Upper lobe of left lung (tissue), 6 donors: ENCODE results near the gene CWH43. TPM values are rescaled to one million over a fixed set of nuclear protein-coding genes. Genes with fewer than 3 reads are reported as not detected.
"Not testable (repeated sequence)": the region's sequence is repeated elsewhere in the genome, so short reads cannot be mapped to it uniquely, and the experiment has no call there.

ENCODE experiments used
- ATAC-seq, 2 donors: fragments of 200-7000 bp; cut with Tn5 transposase; one replicate each; pipeline ENCODE4 v1.9.1; 2022; ENCODE audit warnings: mild to moderate bottlenecking in 2 of 2, moderate library complexity in 2 of 2; ENCODE audit not compliant: low FRiP score in 2 of 2
- DNase-seq, 2 donors: peaks; one replicate each; pipeline ENCODE4 v3.0.0-alpha.2; 2019 to 2020
- H3K27ac ChIP-seq, 4 donors: fragments of 200-600 bp; sonication (generic); one replicate each; pipeline ENCODE4 v1.5.1; 2016 to 2019
- H3K27me3 ChIP-seq, 4 donors: fragments of 200-600 bp; sonication (generic); one replicate each; pipeline ENCODE4 v1.5.1; 2017 to 2019
- H3K36me3 ChIP-seq, 4 donors: fragments of 200-600 bp; sonication (generic); one replicate each; pipeline ENCODE4 v1.5.1; 2016 to 2019
- H3K4me1 ChIP-seq, 4 donors: fragments of 200-600 bp; sonication (generic); one replicate each; pipeline ENCODE4 v1.5.1; 2018 to 2019
- H3K4me3 ChIP-seq, 4 donors: fragments of 200-600 bp; sonication (generic); one replicate each; pipeline ENCODE4 v1.5.1; 2017 to 2019; ENCODE audit warnings: mild to moderate bottlenecking in 2 of 4, moderate library complexity in 1 of 4
- H3K9me3 ChIP-seq, 4 donors: fragments of 200-600 bp; sonication (generic); one replicate each; pipeline ENCODE4 v1.5.1; 2018 to 2019
- CTCF ChIP-seq, 6 experiments: fragments of 450-650 bp in 4 of 6; fragments of 200-600 bp in 2 of 6; sonication (generic) in 2 of 6; IDR thresholded peaks; one replicate each; pipeline ENCODE4 v1.5.1; 2016 to 2019; ENCODE audit warnings: antibody characterized with exemption in 6 of 6
- EP300 ChIP-seq, 4 donors: sonication (generic); formaldehyde crosslinking; IDR thresholded peaks; one replicate each; pipeline ENCODE4 v1.5.1; 2017; ENCODE audit warnings: antibody characterized with exemption in 4 of 4, control low read depth in 2 of 4
- POLR2A ChIP-seq, 4 donors: fragments of 450-650 bp; IDR thresholded peaks; one replicate each; pipeline ENCODE4 v1.5.1; 2016 to 2017; ENCODE audit warnings: antibody characterized with exemption in 4 of 4, mild to moderate bottlenecking in 2 of 4
- POLR2AphosphoS5 ChIP-seq, 2 donors: sonication (generic); formaldehyde crosslinking; IDR thresholded peaks; one replicate each; pipeline ENCODE4 v1.5.1; 2017; ENCODE audit warnings: antibody characterized with exemption in 2 of 2
- WGBS, 2 donors: methylation state at CpG; one replicate each; pipeline ENCODE4 v1.1.5; 2017 to 2018; 5-methylcytosine and 5-hydroxymethylcytosine counted together
- total RNA-seq, 6 donors: library from RNA; depleted of rRNA in 4 of 6; stranded (reverse); fragments of >200 nt in 4 of 6; gene quantifications; one replicate each; pipeline versions ENCODE4 v1.1.0 to v1.2.1, GENCODE V29; 2016 to 2021
- donor health status: DM: no; HTN: no; CAD: no; lungs with moderate emphysema.
- donor health status: DM: no; HTN: yes; CAD: no; lungs with severe emphysema.

The CWH43 gene
- total RNA-seq, 6 donors from 2014 or later: 0.67 to 1.7 (median 1.1) TPM; not detected in 2

GRCh38 chr4:48974979-48975640, 11.0 kb upstream of the CWH43 start:
- H3K4me1 ChIP-seq: no peaks in the 10 kb centered on the region
- TF ChIP-seq POLR2AphosphoS5 (IDR thresholded peaks at IDR 0.05) (no peak), EP300 (IDR thresholded peaks at IDR 0.05) (no peak), POLR2A (IDR thresholded peaks at IDR 0.05) (no peak), CTCF (IDR thresholded peaks at IDR 0.05) (no peak)
- 64 to 65% methylated on average over 2 of the region's 2 CpGs for WGBS, 2 donors

GRCh38 chr4:48976041-48976440, 10.0 kb upstream of the CWH43 start:
- no peaks in the 10 kb centered on the region for H3K9me3 ChIP-seq
- no peak for DNase-seq
- H3K36me3 ChIP-seq: no peaks in the 10 kb centered on the region
- ATAC-seq: no peak
- H3K4me1 ChIP-seq: no peaks in the 10 kb centered on the region
- H3K27me3 ChIP-seq: no peaks in the 10 kb centered on the region
- H3K27ac ChIP-seq: no peak overlapping the region
- TF ChIP-seq EP300 (IDR thresholded peaks at IDR 0.05): no peak
- no peak for TF ChIP-seq CTCF (IDR thresholded peaks at IDR 0.05)
- TF ChIP-seq POLR2A (IDR thresholded peaks at IDR 0.05): no peak
- TF ChIP-seq POLR2AphosphoS5 (IDR thresholded peaks at IDR 0.05): no peak
- H3K4me3 ChIP-seq: no peak overlapping the region
- 84 to 88% methylated on average over 4 of the region's 4 CpGs for WGBS, 2 donors

More at GRCh38 chr4:48974979-48975640, 11.0 kb upstream of the CWH43 start:
- H3K27ac ChIP-seq: no peak overlapping the region
- H3K27me3 ChIP-seq: no peaks in the 10 kb centered on the region
- ATAC-seq (no peak), DNase-seq (no peak)
- no peaks in the 10 kb centered on the region for H3K9me3 ChIP-seq
- H3K4me3 ChIP-seq: no peak overlapping the region
- H3K36me3 ChIP-seq: no peaks in the 10 kb centered on the region

- TF ChIP-seq CTCF (IDR thresholded peaks at IDR 0.05) (no peak), POLR2AphosphoS5 (IDR thresholded peaks at IDR 0.05) (no peak)
- Histone ChIP-seq H3K27me3 (no peaks in the 10 kb centered on the region), H3K36me3 (no peaks in the 10 kb centered on the region), H3K27ac (no peak overlapping the region), H3K4me1 (no peaks in the 10 kb centered on the region), H3K4me3 (no peak overlapping the region), H3K9me3 (no peaks in the 10 kb centered on the region)
- WGBS, 2 donors: 76 to 81% methylated on average over 6 of the region's 6 CpGs
- DNase-seq (no peak), ATAC-seq (no peak)
Measured at GRCh38 chr4:48979914-48980579, 6.0 kb upstream of the CWH43 start.

GRCh38 chr4:48984005-48984404, 2.1 kb upstream of the CWH43 start:
- WGBS, 2 donors: 82 to 93% methylated on average over 2 of the region's 2 CpGs
- H3K4me1 ChIP-seq, H3K36me3 ChIP-seq, H3K9me3 ChIP-seq, ATAC-seq, H3K4me3 ChIP-seq, H3K27ac ChIP-seq, DNase-seq: not testable (repeated sequence)
- peaks cover 0 to 12% (median 5%) of the 10 kb centered on the region in 4 donors for H3K27me3 ChIP-seq

GRCh38 chr4:48985602-48985975, 486 bp upstream of the CWH43 start:
- Histone ChIP-seq H3K4me1 (peaks cover 0 to 9% (median 4%) of the 10 kb centered on the region in 4 donors), H3K27me3 (peaks cover 0 to 12% (median 5%) of the 10 kb centered on the region in 4 donors), H3K36me3 (no peaks in the 10 kb centered on the region), H3K9me3 (no peaks in the 10 kb centered on the region), H3K4me3 (no peak overlapping the region), H3K27ac (no peak overlapping the region)
- ATAC-seq (peak in 1 of 2 donors; percentile 23), DNase-seq (no peak)
- 21 to 57% methylated on average over 4 to 18 of the region's 18 CpGs for WGBS, 2 donors
- TF ChIP-seq POLR2AphosphoS5 (IDR thresholded peaks at IDR 0.05) (no peak), CTCF (IDR thresholded peaks at IDR 0.05) (no peak), POLR2A (IDR thresholded peaks at IDR 0.05) (no peak), EP300 (IDR thresholded peaks at IDR 0.05) (no peak)
